ENCODE results near the gene SEC14L2.
"Not testable (repeated sequence)": the region's sequence is repeated elsewhere in the genome, so short reads cannot be mapped to it uniquely, and the experiment has no call there.

SEC14L2 gene

GRCh38 chr22:30430933-30431332 is 34.1 kb downstream of the SEC14L2 start:
- no peak for DNase-seq

GRCh38 chr22:30432096-30432495 is 35.3 kb downstream of the SEC14L2 start:
- no peak for DNase-seq

- no peak for DNase-seq
Observed at GRCh38 chr22:30432520-30432919, 35.7 kb downstream of the SEC14L2 start.

- no peak for DNase-seq
Observed at GRCh38 chr22:30433227-30433626, 36.4 kb downstream of the SEC14L2 start.

- DNase-seq = no peak
Observed at GRCh38 chr22:30433773-30434172, 37.0 kb downstream of the SEC14L2 start.

- no peak for DNase-seq
Observed at GRCh38 chr22:30434843-30435242, 38.0 kb downstream of the SEC14L2 start.

GRCh38 chr22:30435674-30436126 is 38.9 kb downstream of the SEC14L2 start:
- DNase-seq = peak; percentile 56 to 77 (median 66)

GRCh38 chr22:30436196-30436595 is 39.4 kb downstream of the SEC14L2 start:
- no peak for DNase-seq

- DNase-seq = no peak
Observed at GRCh38 chr22:30438559-30438958, 41.7 kb downstream of the SEC14L2 start.

GRCh38 chr22:30439226-30439625 is 42.4 kb downstream of the SEC14L2 start:
- DNase-seq = no peak

GRCh38 chr22:30439836-30440235 is 43.0 kb downstream of the SEC14L2 start:
- no peak for DNase-seq

- DNase-seq = no peak
Observed at GRCh38 chr22:30441088-30441487, 44.3 kb downstream of the SEC14L2 start.

GRCh38 chr22:30444632-30445437 is 48.0 kb downstream of the SEC14L2 start:
- no peak for DNase-seq

GRCh38 chr22:30445438-30446145 is 48.8 kb downstream of the SEC14L2 start:
- DNase-seq = no peak

- DNase-seq = no peak
Observed at GRCh38 chr22:30447656-30448055, 50.8 kb downstream of the SEC14L2 start.

- DNase-seq = not testable (repeated sequence)
Observed at GRCh38 chr22:30451488-30451887, 54.7 kb downstream of the SEC14L2 start.

- no peak for DNase-seq
Observed at GRCh38 chr22:30452861-30453260, 56.0 kb downstream of the SEC14L2 start.

- no peak for DNase-seq
Observed at GRCh38 chr22:30453731-30454510, 57.1 kb downstream of the SEC14L2 start.

- DNase-seq = no peak
Observed at GRCh38 chr22:30455075-30455840, 58.4 kb downstream of the SEC14L2 start.

GRCh38 chr22:30457981-30458380 is 61.2 kb downstream of the SEC14L2 start:
- no peak for DNase-seq

GRCh38 chr22:30459181-30460052 is 62.6 kb downstream of the SEC14L2 start:
- no peak for DNase-seq

- no peak for DNase-seq
Observed at GRCh38 chr22:30460147-30460546, 63.3 kb downstream of the SEC14L2 start.
